GM21447 (cell line): ENCODE data around the gene TMTC2.
"Not testable (repeated sequence)": the region's sequence is repeated elsewhere in the genome, so short reads cannot be mapped to it uniquely, and the experiment has no call there.

Experiments used
- ATAC-seq: cut with Tn5 transposase; IDR thresholded peaks from one replicate; pipeline ENCODE4 v1.9.1; 2021; ENCODE audit not compliant: unreplicated experiment

Gene TMTC2

GRCh38 chr12:82723891-82724290 is 37.2 kb downstream of the TMTC2 start:
- ATAC-seq: no peak

DNA sequence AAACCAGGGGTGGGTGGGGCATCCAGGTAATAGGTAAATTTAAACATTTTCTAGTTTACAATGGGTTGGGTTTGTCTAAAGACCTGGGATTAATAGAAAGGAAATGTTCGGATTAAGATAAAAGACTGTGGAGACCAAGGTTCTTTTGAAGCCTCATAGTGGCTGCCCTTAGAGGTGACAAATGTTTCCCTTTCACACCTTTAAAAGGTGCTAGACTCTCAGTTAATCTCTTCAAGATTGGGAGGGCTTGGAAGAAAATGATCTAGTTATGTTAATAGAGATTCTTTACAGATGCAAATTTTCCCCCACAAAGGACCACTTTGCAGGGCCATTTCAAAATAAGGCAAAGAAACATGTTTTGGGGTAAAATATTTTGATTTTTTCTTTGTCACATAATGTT is 39.0 kb downstream of the TMTC2 start:
- no peak for ATAC-seq

- ATAC-seq: no peak
These were observed 41.2 kb downstream of the TMTC2 start for GRCh38 chr12:82727886-82728285.

DNA sequence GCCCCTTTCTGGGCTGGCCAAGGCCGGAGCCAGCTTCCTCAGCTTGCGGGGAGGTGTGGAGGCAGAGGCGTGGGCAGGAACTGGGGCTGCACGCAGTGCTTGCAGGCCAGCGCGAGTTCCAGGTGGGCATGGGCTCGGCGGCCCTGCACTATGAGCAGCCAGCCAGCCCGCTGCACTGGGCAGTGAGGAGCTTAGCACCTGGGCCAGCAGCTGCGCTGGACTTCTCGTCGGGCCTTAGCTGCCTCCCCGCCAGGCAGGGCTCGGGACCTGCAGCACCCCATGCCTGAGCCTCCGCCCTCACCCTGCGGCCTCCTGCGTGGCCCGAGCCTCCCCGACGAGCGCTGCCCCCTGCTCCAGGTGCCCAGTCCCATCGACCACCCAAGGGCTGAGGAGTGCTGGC is 42.0 kb downstream of the TMTC2 start:
- no peak for ATAC-seq

DNA sequence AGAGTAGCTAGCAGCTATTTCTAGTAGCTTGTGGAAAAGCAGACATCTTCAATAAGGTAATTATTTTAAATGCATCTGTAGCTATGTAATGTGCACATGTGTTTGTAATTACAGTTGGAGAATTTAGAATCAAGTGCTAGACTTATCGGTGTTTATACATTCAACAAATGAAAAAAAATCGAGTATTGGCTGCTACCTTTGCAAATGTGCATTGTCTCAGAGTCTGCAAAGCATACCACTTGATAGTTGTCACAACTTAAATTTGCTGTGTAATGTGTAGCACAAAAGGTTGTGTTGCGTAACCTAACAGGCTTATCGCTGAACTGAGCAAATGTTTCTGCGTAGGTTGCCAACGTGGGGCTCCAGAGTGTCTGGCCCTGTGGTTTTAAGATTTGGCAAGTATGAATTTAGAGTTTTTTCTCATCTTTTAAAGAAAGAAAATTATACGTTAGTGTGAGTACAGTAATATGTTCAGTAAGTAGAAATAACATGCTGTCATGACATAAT is 44.3 kb downstream of the TMTC2 start:
- no peak for ATAC-seq

- no peak for ATAC-seq
These were observed 53.7 kb downstream of the TMTC2 start for GRCh38 chr12:82740129-82741000.

GRCh38 chr12:82745063-82745674 is 58.5 kb downstream of the TMTC2 start:
- no peak for ATAC-seq

- no peak for ATAC-seq
These were observed 59.1 kb downstream of the TMTC2 start for GRCh38 chr12:82745807-82746206.

DNA sequence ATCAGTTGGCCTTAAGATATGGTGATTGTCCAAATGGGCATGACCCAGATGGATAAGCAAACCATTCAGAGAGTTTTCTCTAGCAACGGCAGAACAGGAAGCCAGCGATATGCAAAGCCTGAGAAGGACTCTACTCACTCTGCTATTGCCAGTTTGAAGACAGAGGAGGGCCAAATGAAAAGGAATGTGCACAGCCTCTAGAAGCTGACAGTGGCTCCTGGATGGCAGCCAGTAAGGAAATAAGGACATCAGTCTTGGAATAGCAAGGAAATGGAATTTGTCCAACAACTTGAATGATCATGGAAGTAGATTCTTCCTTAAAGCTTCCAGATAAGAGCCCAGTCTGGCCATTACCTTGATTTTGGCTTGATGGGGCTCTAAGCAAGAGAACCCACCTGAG is 60.0 kb downstream of the TMTC2 start:
- ATAC-seq: no peak

- ATAC-seq: no peak
These were observed 62.3 kb downstream of the TMTC2 start for GRCh38 chr12:82749015-82749414.

DNA sequence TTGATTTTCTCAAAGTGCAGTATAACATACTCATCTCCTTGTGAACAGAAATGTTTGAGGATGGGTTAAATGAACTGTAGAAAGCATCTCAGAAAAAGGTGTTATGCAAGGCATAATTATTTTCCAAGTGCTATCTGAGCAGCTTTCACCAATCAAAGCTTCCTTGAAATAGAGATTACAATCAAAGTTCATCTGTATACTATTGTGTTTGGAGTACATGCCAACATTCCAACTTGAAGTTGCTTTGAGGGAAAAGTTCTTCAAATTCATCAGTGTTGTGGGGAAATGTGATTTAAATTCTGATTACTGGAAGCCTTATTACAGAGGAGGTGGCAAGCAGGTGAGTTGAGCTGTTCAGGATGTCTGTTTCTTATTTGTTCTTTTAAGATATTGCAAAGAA is 68.2 kb downstream of the TMTC2 start:
- ATAC-seq: no peak

GRCh38 chr12:82756303-82756702 is 69.6 kb downstream of the TMTC2 start:
- ATAC-seq: no peak

- no peak for ATAC-seq
These were observed 70.4 kb downstream of the TMTC2 start for GRCh38 chr12:82757059-82757458.

DNA sequence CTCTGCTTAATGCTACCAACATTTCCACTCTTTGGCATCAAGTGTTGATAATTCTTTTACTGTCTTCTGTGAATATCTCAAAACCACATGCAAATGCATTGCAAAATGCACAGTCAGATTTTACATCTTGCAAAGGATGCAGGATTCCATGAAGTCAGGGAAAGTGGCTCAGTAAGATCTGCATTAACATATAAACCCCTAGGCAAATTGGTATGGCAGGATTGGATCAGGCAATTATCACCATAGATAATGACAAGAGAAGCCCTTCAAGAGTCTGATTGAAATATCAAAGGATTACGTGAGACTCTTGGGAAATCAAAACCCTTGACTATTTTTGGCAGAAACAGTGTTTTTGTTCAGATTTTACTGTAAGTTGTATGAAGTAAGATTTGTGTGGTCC is 71.0 kb downstream of the TMTC2 start:
- no peak for ATAC-seq

- no peak for ATAC-seq
These were observed 72.1 kb downstream of the TMTC2 start for GRCh38 chr12:82758749-82759330.

DNA sequence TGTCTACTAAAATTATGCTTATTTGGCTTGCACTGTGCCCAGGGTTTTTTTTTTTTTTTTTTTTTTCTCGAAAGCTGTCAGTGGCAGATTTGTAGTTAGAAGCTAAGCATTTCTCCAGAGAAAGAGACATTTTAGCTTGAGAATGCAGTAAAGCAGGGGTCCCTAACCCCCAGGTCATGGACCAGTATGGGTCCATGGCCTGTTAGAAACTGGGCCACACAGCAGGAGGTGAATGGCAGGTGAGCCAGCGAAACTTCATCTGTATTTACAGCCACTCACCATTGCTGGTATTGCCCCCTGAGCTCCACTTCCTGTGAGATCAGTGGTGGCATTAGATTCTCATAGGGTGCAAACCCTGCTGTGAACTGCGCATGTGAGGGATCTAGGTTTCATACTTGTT is 73.7 kb downstream of the TMTC2 start:
- ATAC-seq: no peak

- not testable (repeated sequence) for ATAC-seq
These were observed 78.5 kb downstream of the TMTC2 start for GRCh38 chr12:82765206-82765605.

DNA sequence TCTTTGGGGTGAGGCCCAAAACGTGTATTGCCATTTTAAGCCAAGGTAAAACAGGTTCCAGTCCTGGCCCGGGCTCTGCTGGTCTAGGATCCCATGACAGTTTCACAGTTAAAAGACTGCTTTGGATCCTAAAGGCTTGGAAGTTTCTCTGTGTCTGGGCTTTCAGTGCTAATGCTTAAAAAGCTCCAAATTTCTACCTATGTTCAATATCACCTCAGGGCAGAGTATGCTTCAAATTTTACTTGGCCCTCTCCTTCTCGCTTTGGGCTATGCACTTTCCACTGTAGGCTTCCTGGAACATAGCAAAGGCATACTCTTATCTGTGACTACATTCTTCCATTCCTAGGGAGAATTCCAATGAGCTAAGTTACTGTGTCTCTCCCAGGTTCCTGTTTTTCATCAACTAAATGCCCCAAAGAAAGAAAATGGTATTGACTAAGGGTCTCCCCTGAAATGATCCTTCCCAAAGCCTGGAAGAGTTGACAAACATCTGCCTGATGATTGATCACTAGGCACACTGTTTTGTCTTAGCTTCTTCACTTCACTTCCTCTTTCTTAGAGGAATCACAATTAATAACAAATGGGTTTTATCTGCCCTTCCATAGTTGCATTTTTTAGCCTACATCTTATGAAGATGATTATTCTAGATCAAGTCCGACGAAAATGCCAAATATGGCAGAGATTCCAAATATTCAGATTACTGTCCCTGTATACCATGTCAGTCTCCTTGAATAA is 79.4 kb downstream of the TMTC2 start:
- no peak for ATAC-seq

GRCh38 chr12:82774666-82775065 is 88.0 kb downstream of the TMTC2 start:
- ATAC-seq: no peak

DNA sequence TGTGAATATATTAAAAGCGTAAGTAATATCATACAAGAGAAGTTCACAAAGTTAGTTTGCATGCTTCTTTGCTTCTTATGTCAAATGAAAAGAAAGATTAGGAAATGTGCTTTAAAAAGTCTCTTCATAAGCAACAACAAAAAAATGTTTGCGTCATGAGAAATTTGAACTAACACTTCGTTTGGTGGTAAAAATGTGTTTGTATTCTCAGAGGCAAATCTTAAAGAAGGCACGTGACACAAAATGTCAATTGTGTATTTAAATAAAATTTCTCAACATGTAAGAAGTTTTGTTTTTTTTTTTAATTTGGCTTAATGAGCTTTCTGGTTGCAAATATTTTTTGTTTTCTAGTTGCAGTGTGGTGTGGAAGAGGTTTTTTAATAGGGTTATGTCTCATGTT is 93.8 kb downstream of the TMTC2 start:
- no peak for ATAC-seq

GRCh38 chr12:82781309-82781997 is 94.7 kb downstream of the TMTC2 start:
- ATAC-seq: no peak
